Mammary epithelial cell (primary cell): Measurements from ENCODE around the gene C19orf73.

Source experiments
- CTCF ChIP-seq, 2 donors: IDR thresholded peaks in 1 of 2; conservative IDR thresholded peaks in 1 of 2; 2 replicates each; pipeline ENCODE4 v1.5.1; 2011 to 2012; ENCODE audit warnings: inconsistent platforms in 2 of 2, low read length in 2 of 2, mild to moderate bottlenecking in 2 of 2, control low read depth in 1 of 2, low read depth in 1 of 2; ENCODE audit not compliant: insufficient read depth in 1 of 2; ENCODE audit errors: extremely low read depth in 1 of 2
- EZH2 ChIP-seq: IDR thresholded peaks from 2 replicates; pipeline ENCODE4 v1.6.1; 2012; ENCODE audit warnings: low read length, inconsistent platforms, borderline replicate concordance

- TF ChIP-seq CTCF (conservative IDR thresholded peaks at IDR 0.05 in 1 of 2, IDR thresholded peaks at IDR 0.05 in 1 of 2; ENCODE audit: extremely low read depth in 1 of 2, insufficient read depth in 1 of 2, low read depth in 1 of 2, low read length in 2 of 2): peak in 1 of 2 donors; percentile 33
- TF ChIP-seq EZH2: no peak
Observed at GRCh38 chr19:49127674-49128544, 9.0 kb upstream of the C19orf73 start.
